ENCODE results near the gene RNF220. TPM values are rescaled to one million over a fixed set of nuclear protein-coding genes. Genes with fewer than 3 reads are reported as not detected.

The RNF220 gene
- total RNA-seq, 2 donors from 2014 or later, result 66.0 to 71.2 TPM

DNA sequence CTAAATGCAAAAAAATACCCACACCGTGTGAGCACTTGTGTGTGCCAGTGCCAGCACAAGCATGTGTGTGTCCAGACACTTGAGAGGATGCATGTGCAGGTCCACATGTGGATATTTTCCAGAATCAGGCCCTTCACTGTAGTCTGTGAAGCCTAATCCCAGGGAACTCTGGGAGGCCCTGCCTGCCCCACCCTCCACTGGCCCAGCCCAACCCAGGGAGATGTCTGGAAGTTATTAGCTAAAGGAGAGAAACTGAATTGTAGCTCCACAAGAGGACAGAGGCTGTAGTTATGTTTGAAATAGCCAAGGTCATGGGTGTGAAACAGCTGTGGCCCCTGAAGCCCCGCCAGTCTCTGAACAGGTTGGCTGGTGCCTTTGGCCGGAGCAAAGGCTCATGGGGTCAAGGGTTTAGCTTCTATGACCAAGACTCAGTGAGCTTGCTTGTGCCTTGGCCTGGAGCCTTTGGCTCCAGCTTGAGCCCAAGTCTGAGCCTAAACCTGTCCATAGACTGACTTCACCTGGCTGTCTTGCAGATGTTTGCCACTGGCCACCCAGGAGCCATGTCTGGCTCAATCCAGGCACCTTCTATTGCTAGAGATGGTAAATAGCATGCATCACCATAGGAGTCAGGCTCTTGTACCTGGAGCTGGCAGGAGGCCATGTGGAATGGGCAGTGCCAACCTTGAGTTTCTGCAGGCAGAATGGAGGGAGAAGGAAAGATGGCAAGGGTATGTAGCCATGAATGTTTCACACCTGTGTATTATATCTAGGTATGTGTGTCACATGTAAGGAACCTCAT is 199.3 kb downstream of the RNF220 start:
- Mint-ChIP-seq H3K27me3 (peaks cover 0 to 3% of the 10 kb centered on the region in 2 donors), H3K36me3 (no peaks in the 10 kb centered on the region), H3K9me3 (no peaks in the 10 kb centered on the region), H3K4me3 (no peak overlapping the region), H3K27ac (no peak overlapping the region), H3K4me1 (ENCODE audit: low read depth in 2 of 2) (no peaks in the 10 kb centered on the region)
- no peak for DNase-seq (ENCODE audit: low spot score)
- no peak for ATAC-seq

- Mint-ChIP-seq H3K4me1 (ENCODE audit: low read depth in 2 of 2) (no peaks in the 10 kb centered on the region), H3K4me3 (no peak overlapping the region), H3K27ac (no peak overlapping the region), H3K36me3 (no peaks in the 10 kb centered on the region), H3K9me3 (no peaks in the 10 kb centered on the region), H3K27me3 (peaks cover 0 to 3% of the 10 kb centered on the region in 2 donors)
- DNase-seq (ENCODE audit: low spot score) (no peak), ATAC-seq (no peak)
These were observed 201.0 kb downstream of the RNF220 start for GRCh38 chr1:44605914-44606615.

- Mint-ChIP-seq H3K4me1 (ENCODE audit: low read depth in 2 of 2) (no peaks in the 10 kb centered on the region), H3K27me3 (peaks cover 0 to 3% of the 10 kb centered on the region in 2 donors), H3K36me3 (no peaks in the 10 kb centered on the region), H3K27ac (no peak overlapping the region), H3K9me3 (no peaks in the 10 kb centered on the region), H3K4me3 (no peak overlapping the region)
- DNase-seq (ENCODE audit: low spot score) (no peak), ATAC-seq (no peak)
These were observed 201.7 kb downstream of the RNF220 start for GRCh38 chr1:44606701-44607281.

GRCh38 chr1:44608141-44608540 is 203.1 kb downstream of the RNF220 start:
- peaks cover 0 to 3% of the 10 kb centered on the region in 2 donors for H3K27me3 Mint-ChIP-seq
- no peaks in the 10 kb centered on the region for H3K4me1 Mint-ChIP-seq (ENCODE audit: low read depth in 2 of 2)
- no peaks in the 10 kb centered on the region for H3K9me3 Mint-ChIP-seq
- DNase-seq (ENCODE audit: low spot score) (no peak), ATAC-seq (no peak)
- no peak overlapping the region for H3K27ac Mint-ChIP-seq
- H3K36me3 Mint-ChIP-seq, result no peaks in the 10 kb centered on the region
- no peak overlapping the region for H3K4me3 Mint-ChIP-seq

GRCh38 chr1:44609412-44609767 is 204.3 kb downstream of the RNF220 start:
- H3K4me1 Mint-ChIP-seq (ENCODE audit: low read depth in 2 of 2), result no peaks in the 10 kb centered on the region
- DNase-seq (ENCODE audit: low spot score) (no peak), ATAC-seq (peak in 1 of 2 donors; percentile 10)
- no peaks in the 10 kb centered on the region for H3K9me3 Mint-ChIP-seq
- H3K27ac Mint-ChIP-seq, result no peak overlapping the region
- no peaks in the 10 kb centered on the region for H3K36me3 Mint-ChIP-seq
- no peak overlapping the region for H3K4me3 Mint-ChIP-seq
- H3K27me3 Mint-ChIP-seq, result peaks cover 0 to 3% of the 10 kb centered on the region in 2 donors

DNA sequence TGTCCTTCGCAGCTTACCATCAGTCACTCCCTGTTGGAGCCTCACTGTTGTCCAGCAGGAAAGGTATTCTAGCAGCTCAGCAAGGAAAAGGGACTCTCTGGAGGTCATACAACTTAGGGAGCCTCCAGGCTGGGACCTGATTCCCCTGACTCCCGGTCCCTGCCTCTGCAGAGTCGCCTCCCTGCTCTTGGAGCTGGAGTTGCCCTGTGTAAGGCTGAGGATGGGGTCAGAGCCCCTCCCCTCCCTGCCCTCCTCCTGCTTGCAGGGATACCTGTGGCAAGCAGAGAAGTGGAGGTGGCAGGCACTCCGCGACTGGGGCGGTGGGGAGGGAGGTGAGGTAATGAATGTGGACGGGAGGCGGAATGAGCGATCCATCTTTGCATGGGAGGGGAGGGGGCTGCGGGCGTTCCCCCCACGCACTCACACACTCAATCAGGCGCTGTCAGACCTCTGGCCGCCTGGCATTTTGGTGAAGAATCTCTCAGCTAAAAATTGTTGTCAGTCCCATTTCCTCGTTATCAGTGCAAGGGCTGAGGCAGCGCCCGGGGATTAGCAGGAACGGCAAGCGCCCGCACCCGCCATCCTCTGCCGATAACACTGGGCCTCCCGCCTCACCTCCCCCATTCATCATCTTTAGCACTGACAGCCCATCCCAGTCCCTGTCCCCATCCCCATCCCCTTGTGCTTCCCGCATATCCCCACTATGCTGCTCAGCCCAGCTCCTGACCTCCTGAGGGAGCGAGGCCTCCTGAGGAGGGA is 204.9 kb downstream of the RNF220 start:
- no peak overlapping the region for H3K4me3 Mint-ChIP-seq
- peak in 1 of 2 donors; percentile 25 for ATAC-seq
- no peaks in the 10 kb centered on the region for H3K9me3 Mint-ChIP-seq
- H3K27me3 Mint-ChIP-seq, result peaks cover 0 to 3% of the 10 kb centered on the region in 2 donors
- DNase-seq (ENCODE audit: low spot score), result no peak
- H3K36me3 Mint-ChIP-seq, result no peaks in the 10 kb centered on the region
- H3K27ac Mint-ChIP-seq, result no peak overlapping the region
- H3K4me1 Mint-ChIP-seq (ENCODE audit: low read depth in 2 of 2), result no peaks in the 10 kb centered on the region

DNA sequence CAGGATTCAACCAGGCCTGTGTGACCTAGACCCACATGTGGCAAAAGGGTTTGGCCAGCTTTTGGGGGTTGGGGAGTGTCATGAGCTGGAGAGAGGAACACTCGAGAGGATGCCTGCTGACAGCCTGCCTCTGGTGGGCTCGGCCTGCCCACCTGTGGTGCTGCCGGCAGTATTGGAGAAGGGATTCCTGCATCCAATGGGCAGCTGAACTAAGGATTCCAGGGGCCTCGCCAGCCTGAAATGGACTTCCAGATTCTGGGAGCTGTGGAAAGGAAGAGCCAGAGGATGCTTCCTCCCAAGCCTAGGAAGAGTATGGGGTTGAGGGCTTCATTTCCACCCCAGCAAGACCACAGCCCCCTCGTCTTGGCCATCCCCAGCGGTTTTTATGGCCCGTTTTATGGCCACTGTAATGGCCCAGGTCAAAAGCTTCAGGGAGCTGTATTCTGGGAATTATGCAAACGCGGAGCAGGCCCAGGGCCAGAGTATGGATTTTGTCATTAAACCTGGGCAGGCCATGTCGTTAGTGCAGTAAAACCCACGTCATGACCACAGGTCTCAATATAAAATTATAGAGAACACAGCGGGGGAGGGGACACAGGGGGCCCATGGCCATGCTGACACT is 205.6 kb downstream of the RNF220 start:
- Mint-ChIP-seq H3K27me3 (peaks cover 0 to 3% of the 10 kb centered on the region in 2 donors), H3K4me1 (ENCODE audit: low read depth in 2 of 2) (no peaks in the 10 kb centered on the region), H3K27ac (no peak overlapping the region), H3K36me3 (no peaks in the 10 kb centered on the region), H3K4me3 (no peak overlapping the region), H3K9me3 (no peaks in the 10 kb centered on the region)
- ATAC-seq, result no peak
- no peak for DNase-seq (ENCODE audit: low spot score)

- Mint-ChIP-seq H3K4me1 (ENCODE audit: low read depth in 2 of 2) (no peaks in the 10 kb centered on the region), H3K9me3 (no peaks in the 10 kb centered on the region), H3K27ac (no peak overlapping the region), H3K27me3 (peaks cover 0 to 3% of the 10 kb centered on the region in 2 donors), H3K36me3 (no peaks in the 10 kb centered on the region), H3K4me3 (no peak overlapping the region)
- ATAC-seq (no peak), DNase-seq (ENCODE audit: low spot score) (no peak)
These were observed 206.4 kb downstream of the RNF220 start for GRCh38 chr1:44611419-44611818.

- no peaks in the 10 kb centered on the region for H3K4me1 Mint-ChIP-seq (ENCODE audit: low read depth in 2 of 2)
- no peak overlapping the region for H3K27ac Mint-ChIP-seq
- H3K4me3 Mint-ChIP-seq, result no peak overlapping the region
- peaks cover 0 to 3% of the 10 kb centered on the region in 2 donors for H3K27me3 Mint-ChIP-seq
- DNase-seq (ENCODE audit: low spot score) (no peak), ATAC-seq (no peak)
- no peaks in the 10 kb centered on the region for H3K36me3 Mint-ChIP-seq
- no peaks in the 10 kb centered on the region for H3K9me3 Mint-ChIP-seq
These were observed 206.8 kb downstream of the RNF220 start for GRCh38 chr1:44611866-44612265.

DNA sequence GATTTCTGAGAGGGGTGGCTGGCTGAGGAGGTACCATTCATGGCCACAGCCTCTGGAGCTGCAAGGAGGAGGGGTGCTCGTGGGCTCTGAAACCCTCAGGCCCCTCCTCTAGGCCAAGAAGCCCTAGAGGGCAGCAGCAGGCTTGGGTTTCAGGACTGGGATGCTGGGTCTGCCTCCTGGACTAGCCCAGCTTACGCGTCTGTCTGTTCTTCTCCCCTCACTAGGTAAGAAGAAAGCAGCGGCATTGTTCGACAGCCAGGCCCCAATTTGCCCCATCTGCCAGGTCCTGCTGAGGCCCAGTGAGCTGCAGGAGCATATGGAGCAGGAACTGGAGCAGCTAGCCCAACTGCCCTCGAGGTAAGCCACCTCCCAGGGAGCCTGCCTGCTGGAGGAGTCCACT is 208.9 kb downstream of the RNF220 start:
- Mint-ChIP-seq H3K27ac (no peak overlapping the region), H3K4me3 (no peak overlapping the region), H3K27me3 (no peaks in the 10 kb centered on the region), H3K4me1 (ENCODE audit: low read depth in 2 of 2) (no peaks in the 10 kb centered on the region), H3K9me3 (no peaks in the 10 kb centered on the region), H3K36me3 (no peaks in the 10 kb centered on the region)
- DNase-seq (ENCODE audit: low spot score) (no peak), ATAC-seq (no peak)

GRCh38 chr1:44616284-44616990 is 211.4 kb downstream of the RNF220 start:
- Mint-ChIP-seq H3K9me3 (no peaks in the 10 kb centered on the region), H3K36me3 (no peaks in the 10 kb centered on the region), H3K27ac (no peak overlapping the region), H3K4me3 (no peak overlapping the region), H3K27me3 (no peaks in the 10 kb centered on the region), H3K4me1 (ENCODE audit: low read depth in 2 of 2) (no peaks in the 10 kb centered on the region)
- no peak for ATAC-seq
- no peak for DNase-seq (ENCODE audit: low spot score)

GRCh38 chr1:44616991-44617702 is 212.1 kb downstream of the RNF220 start:
- DNase-seq (ENCODE audit: low spot score) (no peak), ATAC-seq (no peak)
- Mint-ChIP-seq H3K27me3 (no peaks in the 10 kb centered on the region), H3K4me1 (ENCODE audit: low read depth in 2 of 2) (peaks cover 0 to 3% of the 10 kb centered on the region in 2 donors), H3K4me3 (no peak overlapping the region), H3K36me3 (no peaks in the 10 kb centered on the region), H3K27ac (no peak overlapping the region), H3K9me3 (no peaks in the 10 kb centered on the region)

All from natural killer cell treated with Interleukin-12 subunit alpha and Interleukin-12 subunit beta and Interleukin-15 and Interleukin-18, amount 100 ng/mL, for 72 hours (primary cell).